GM12878 (cell line): ENCODE data around the gene ECT2L. TPM values are rescaled to one million over a fixed set of nuclear protein-coding genes. Genes with fewer than 3 reads are reported as not detected.

Experiments
- ATAC-seq: fragments of 200-7000 bp; cut with Tn5 transposase; 3 replicates; pipeline ENCODE4 v1.9.1; 2020; ENCODE audit warnings: mild to moderate bottlenecking, moderate library complexity
- BruUV-seq: library from RNA; stranded (reverse); fragments of 400-500 nt; replicated peaks from 2 replicates; lab custom pipeline; 2021; lab: Mats Ljungman, UMichigan
- CTCF ChIA-PET: fragments of 300-600 bp; sonication (Branson Sonifier 250); formaldehyde crosslinking; extraction: SDS; loops from one replicate; lab custom pipeline; 2021; ENCODE audit warnings: inconsistent platforms; lab: Yijun Ruan, JAX
- POLR2A ChIA-PET: fragments of 350-600 bp; formaldehyde crosslinking; extraction: SDS; loops from one replicate; lab custom pipeline; 2021; ENCODE audit warnings: inconsistent platforms; lab: Charles Lee
- RAD21 ChIA-PET: fragments of 300-600 bp; sonication (Branson Sonifier 250); formaldehyde crosslinking; loops from one replicate; lab custom pipeline; 2023; ENCODE audit warnings: antibody characterized with exemption; ENCODE audit not compliant: unreplicated experiment; lab: Charles Lee
- SMC1A ChIA-PET: fragments of 300-600 bp; sonication (Branson Sonifier 250); formaldehyde crosslinking; loops from one replicate; lab custom pipeline; 2023; ENCODE audit not compliant: unreplicated experiment, uncharacterized antibody; lab: Charles Lee
- DNase-seq: peaks from one replicate; pipeline ENCODE4 v3.0.0-alpha.2; 2011; ENCODE audit warnings: low read depth, low spot score
- FAIRE-seq: peaks from 3 replicates; lab custom pipeline; 2011; peaks lifted over from hg19 to GRCh38; lab: Jason Lieb, UNC
- H2AFZ ChIP-seq: 2 replicates; pipeline ENCODE4 v1.6.0; 2011; ENCODE audit warnings: low read depth, low read length, control low read depth; ENCODE audit not compliant: control insufficient read depth
- H3K27ac ChIP-seq: 2 replicates; pipeline ENCODE4 v1.5.1; 2011; ENCODE audit warnings: control low read depth; ENCODE audit not compliant: control insufficient read depth, insufficient read depth
- H3K27me3 ChIP-seq, 2 experiments: replicated peaks in 1 of 2; 2 replicates each; pipeline versions ENCODE4 v1.6.0 to v1.6.1; 2011; ENCODE audit warnings: low read length in 1 of 2; ENCODE audit not compliant: control insufficient read depth in 2 of 2, insufficient read depth in 2 of 2
- H3K36me3 ChIP-seq, 2 experiments: 2 replicates each; pipeline ENCODE4 v1.5.1; 2011; ENCODE audit warnings: low read length in 1 of 2; ENCODE audit not compliant: control insufficient read depth in 2 of 2, insufficient read depth in 2 of 2
- H3K4me1 ChIP-seq: 2 replicates; pipeline ENCODE4 v1.6.1; 2011; ENCODE audit warnings: mild to moderate bottlenecking, low read length, moderate library complexity, mixed read lengths; ENCODE audit not compliant: control insufficient read depth, insufficient read depth
- H3K4me2 ChIP-seq: 2 replicates; pipeline ENCODE4 v1.6.0; 2011; ENCODE audit warnings: control low read depth; ENCODE audit not compliant: control insufficient read depth, insufficient read depth
- H3K4me3 ChIP-seq: fragments of 200-600 bp; sonication (generic); 2 replicates; pipeline ENCODE4 v1.5.1; 2016
- H3K79me2 ChIP-seq: 2 replicates; pipeline ENCODE4 v1.6.0; 2011; ENCODE audit warnings: low read length; ENCODE audit not compliant: control insufficient read depth, insufficient read depth
- H3K9ac ChIP-seq: 2 replicates; pipeline ENCODE4 v1.8.0; 2011; ENCODE audit warnings: low read length, control low read depth, mixed read lengths; ENCODE audit not compliant: control insufficient read depth, insufficient read depth
- H3K9me3 ChIP-seq: replicated peaks from 3 replicates; pipeline ENCODE4 v1.5.1; 2011; ENCODE audit warnings: mild to moderate bottlenecking, low read length; ENCODE audit not compliant: control insufficient read depth, insufficient read depth
- H4K20me1 ChIP-seq: 2 replicates; pipeline ENCODE4 v1.6.0; 2011; ENCODE audit not compliant: control insufficient read depth, insufficient read depth
- CREM ChIP-seq: IDR thresholded peaks from 2 replicates; pipeline ENCODE4 v1.6.1; 2014; ENCODE audit warnings: antibody characterized with exemption, low read depth
- ELK1 ChIP-seq: IDR thresholded peaks from 2 replicates; pipeline ENCODE4 v1.6.1; 2012; ENCODE audit warnings: low read depth, low read length, improper control_type of control experiment
- GABPA ChIP-seq: IDR thresholded peaks from 2 replicates; pipeline ENCODE4 v1.6.1; 2014; ENCODE audit warnings: antibody characterized with exemption, low read depth, mild to moderate bottlenecking, inconsistent platforms
- HDAC2 ChIP-seq: fragments of 200-600 bp; sonication (generic); IDR thresholded peaks from 2 replicates; pipeline ENCODE4 v1.6.1; 2017
- KLF5 ChIP-seq: fragments of 450-650 bp; IDR thresholded peaks from 2 replicates; pipeline ENCODE4 v1.6.1; 2014; ENCODE audit warnings: mild to moderate bottlenecking; ENCODE audit not compliant: partially characterized antibody
- PBX3 ChIP-seq: IDR thresholded peaks from 2 replicates; pipeline ENCODE4 v1.6.1; 2011; ENCODE audit warnings: mild to moderate bottlenecking, low read depth, low read length, moderate library complexity; ENCODE audit not compliant: insufficient replicate concordance
- RAD21 ChIP-seq: IDR thresholded peaks from 2 replicates; pipeline ENCODE4 v1.6.1; 2011; ENCODE audit warnings: mild to moderate bottlenecking, low read depth, low read length, moderate library complexity; ENCODE audit not compliant: insufficient read depth
- SMAD5 ChIP-seq: IDR thresholded peaks from 2 replicates; pipeline ENCODE4 v1.6.1; 2016; ENCODE audit warnings: antibody characterized with exemption, low read depth
- ZBED1 ChIP-seq: IDR thresholded peaks from 2 replicates; pipeline ENCODE4 v1.6.1; 2016; ENCODE audit warnings: borderline replicate concordance
- ZBTB11 ChIP-seq: fragments of 450-650 bp; formaldehyde crosslinking; IDR thresholded peaks from 2 replicates; pipeline ENCODE4 v1.5.0; 2022; ENCODE audit warnings: mild to moderate bottlenecking, missing genetic modification characterization
- ZNF687 ChIP-seq: fragments of 450-650 bp; IDR thresholded peaks from 2 replicates; pipeline ENCODE4 v1.6.1; 2017; ENCODE audit warnings: mild to moderate bottlenecking, moderate library complexity
- ZSCAN29 ChIP-seq: fragments of 450-650 bp; IDR thresholded peaks from 2 replicates; pipeline ENCODE4 v1.6.1; 2017; ENCODE audit warnings: mild to moderate bottlenecking, moderate library complexity
- WGBS: methylation state at CpG from one replicate; pipeline ENCODE4 v1.1.6; 2016; ENCODE audit warnings: low lambda C conversion rate; ENCODE audit not compliant: insufficient replicate concordance, insufficient coverage; ENCODE audit errors: missing lambda C conversion rate; 5-methylcytosine and 5-hydroxymethylcytosine counted together
- in situ Hi-C: fragments of 300-500 bp; cut with MboI; formaldehyde crosslinking; loops from 9 replicates; pipeline ENCODE4 v1.14.3; 2018; ENCODE audit warnings: mixed read lengths
- intact Hi-C: fragments of 100-400 bp; cut with micrococcal nuclease; formaldehyde crosslinking; loops from one replicate; pipeline ENCODE4 v1.14.2; 2022; ENCODE audit not compliant: unreplicated experiment
- polyA plus RNA-seq, 11 experiments: library from polyadenylated mRNA; depleted of rRNA in 4 of 11; unstranded in 6 of 11; stranded (reverse) in 5 of 11; fragments of >200 nt; fragmentation: Nextera tagmentation in 4 of 11; fragmentation: Illumina TruSeq in 1 of 11; extraction: Ambion mirVana in 4 of 11; extraction: Trizol in 1 of 11; gene quantifications; 1 replicate in 1 of 11; 2 replicates in 10 of 11; pipeline versions ENCODE4 v1.2.1 to v1.2.3, GENCODE V29; 2011 to 2016; ENCODE audit warnings: inconsistent platforms in 2 of 11, missing spikeins in 2 of 11, low read depth in 1 of 11
- total RNA-seq, 4 experiments: library from RNA; depleted of rRNA in 3 of 4; stranded (reverse); fragments of >200 nt in 3 of 4; fragmentation: Illumina TruSeq in 1 of 4; extraction: Trizol in 1 of 4; gene quantifications; 2 replicates each; pipeline versions ENCODE4 v1.2.1 to v1.2.3, GENCODE V29; 2013 to 2021

Gene ECT2L
- total and polyA plus RNA-seq, 10 of the 15 experiments (the other 5 are each of a cell fraction or from before 2014, with no cell fraction given): 0.05 to 0.09 TPM; not detected in 8

GRCh38 chr6:138818496-138819194, 22.8 kb downstream of the ECT2L start (continued):
- TF ChIP-seq RAD21 (peak; percentile 17; the same call in 1 of the 2 replicates), CREM (peak; percentile 47; the same call in 1 of the 2 replicates)

GRCh38 chr6:138821519-138821918, 25.6 kb downstream of the ECT2L start:
- Histone ChIP-seq H4K20me1 (no peaks in the 10 kb centered on the region), H3K36me3 (no peaks in the 10 kb centered on the region), H3K27ac (no peak overlapping the region), H3K79me2 (no peaks in the 10 kb centered on the region), H3K4me3 (no peak overlapping the region), H3K9ac (no peak overlapping the region), H3K4me2 (no peak overlapping the region), H3K9me3 (no peaks in the 10 kb centered on the region), H3K4me1 (peaks cover 18% of the 10 kb centered on the region), H3K27me3 (no peaks in the 10 kb centered on the region), H2AFZ (no peak overlapping the region)
- CTCF ChIA-PET: interaction anchor here (1.1 to 1.3 kb wide), 3 partner anchors 8 to 168 kb away, joined by 3 to 4 read pairs (median 4); no protein-coding TSS in a partner anchor
- intact Hi-C loops (no loop called here), in situ Hi-C loops (no loop called here)
- POLR2A ChIA-PET: interaction anchor here (0.7 kb wide), 1 partner anchor 165 kb away, joined by 3 read pairs; no protein-coding TSS in a partner anchor
- FAIRE-seq (no peak), ATAC-seq (no peak), DNase-seq (no peak)
- RAD21 ChIA-PET: interaction anchor here (1.3 to 1.7 kb wide), 2 partner anchors 164 to 543 kb away, joined by 3 to 7 read pairs; no protein-coding TSS in a partner anchor
- SMC1A ChIA-PET: interaction anchor here (0.7 to 1.9 kb wide), 7 partner anchors 11 to 543 kb away, joined by 3 to 6 read pairs (median 3); partner anchors contain the start of gene REPS1
- no TSS peak for BruUV-seq
- 87% methylated on average over 4 of the region's 4 CpGs for WGBS
- TF ChIP-seq HDAC2 (no peak), ZSCAN29 (no peak), SMAD5 (no peak), ZBTB11 (CRISPR knock-in tag) (no peak), KLF5 (no peak), PBX3 (no peak), ELK1 (no peak), ZBED1 (no peak), ZNF687 (no peak), GABPA (no peak)
